ENCODE data around the gene SYTL5. TPM values are rescaled to one million over a fixed set of nuclear protein-coding genes. Genes with fewer than 3 reads are reported as not detected.

Gene SYTL5
- total and polyA plus RNA-seq, 4 donors, result 0.83 to 8.4 (median 1.5) TPM

GRCh38 chrX:37993176-37993575 lies 13.2 kb upstream of the SYTL5 start:
- no peak for ATAC-seq (ENCODE audit: insufficient read depth, low FRiP score)
- 91 to 94% methylated on average over 3 of the region's 3 CpGs for WGBS, 2 donors
- peaks cover 0 to 4% (median 0%) of the 10 kb centered on the region in 4 donors for H3K9me3 ChIP-seq (ENCODE audit: control insufficient read depth in 4 of 4, insufficient read depth in 3 of 4, low read length in 3 of 4)

GRCh38 chrX:37993837-37994619 lies 12.3 kb upstream of the SYTL5 start:
- Histone ChIP-seq H3K9me3 (ENCODE audit: control insufficient read depth in 4 of 4, insufficient read depth in 3 of 4, low read length in 3 of 4) (peaks cover 0 to 4% (median 0%) of the 10 kb centered on the region in 4 donors), H3K27me3 (ENCODE audit: control insufficient read depth in 3 of 3, insufficient read depth in 3 of 3, low read length in 2 of 3) (peaks cover 0 to 5% (median 0%) of the 10 kb centered on the region in 3 donors), H3K4me3 (no peak overlapping the region), H3K36me3 (ENCODE audit: control insufficient read depth in 4 of 4, insufficient read depth in 4 of 4, low read length in 4 of 4) (no peaks in the 10 kb centered on the region), H3K4me1 (ENCODE audit: control insufficient read depth in 5 of 5, insufficient read depth in 5 of 5, low read length in 5 of 5) (no peaks in the 10 kb centered on the region), H3K9ac (ENCODE audit: insufficient read depth in 1 of 2, low read length in 2 of 2) (no peak overlapping the region), H3K27ac (ENCODE audit: low read depth in 1 of 2, low read length in 1 of 2) (no peak overlapping the region)
- DNase-seq (peak; percentile 18 to 71 (median 20)), ATAC-seq (ENCODE audit: insufficient read depth, low FRiP score) (no peak)
- no peak for TF ChIP-seq CTCF (IDR thresholded peaks at IDR 0.05; ENCODE audit: control extremely low read depth, extremely low read depth)
- 65 to 79% methylated on average over 7 of the region's 7 CpGs for WGBS, 2 donors

More at GRCh38 chrX:37993176-37993575, 13.2 kb upstream of the SYTL5 start:
- Histone ChIP-seq H3K27ac (ENCODE audit: low read depth in 1 of 2, low read length in 1 of 2) (no peak overlapping the region), H3K9ac (ENCODE audit: insufficient read depth in 1 of 2, low read length in 2 of 2) (no peak overlapping the region), H3K27me3 (ENCODE audit: control insufficient read depth in 3 of 3, insufficient read depth in 3 of 3, low read length in 2 of 3) (peaks cover 0 to 5% (median under 1%) of the 10 kb centered on the region in 3 donors), H3K4me3 (no peak overlapping the region), H3K4me1 (ENCODE audit: control insufficient read depth in 5 of 5, insufficient read depth in 5 of 5, low read length in 5 of 5) (no peaks in the 10 kb centered on the region), H3K36me3 (ENCODE audit: control insufficient read depth in 4 of 4, insufficient read depth in 4 of 4, low read length in 4 of 4) (no peaks in the 10 kb centered on the region)
- TF ChIP-seq CTCF (IDR thresholded peaks at IDR 0.05; ENCODE audit: control extremely low read depth, extremely low read depth), result no peak
- DNase-seq, result no peak

GRCh38 chrX:37995428-37995827 lies 10.9 kb upstream of the SYTL5 start:
- WGBS, 2 donors, result 67 to 86% methylated on average over 1 of the region's 1 CpG
- Histone ChIP-seq H3K27me3 (ENCODE audit: control insufficient read depth in 3 of 3, insufficient read depth in 3 of 3, low read length in 2 of 3) (peaks cover 3 to 5% (median 4%) of the 10 kb centered on the region in 3 donors), H3K4me1 (ENCODE audit: control insufficient read depth in 5 of 5, insufficient read depth in 5 of 5, low read length in 5 of 5) (no peaks in the 10 kb centered on the region), H3K4me3 (no peak overlapping the region), H3K27ac (ENCODE audit: low read depth in 1 of 2, low read length in 1 of 2) (no peak overlapping the region), H3K36me3 (ENCODE audit: control insufficient read depth in 4 of 4, insufficient read depth in 4 of 4, low read length in 4 of 4) (no peaks in the 10 kb centered on the region), H3K9me3 (ENCODE audit: control insufficient read depth in 4 of 4, insufficient read depth in 3 of 4, low read length in 3 of 4) (peaks cover 0 to 4% (median 0%) of the 10 kb centered on the region in 4 donors), H3K9ac (ENCODE audit: insufficient read depth in 1 of 2, low read length in 2 of 2) (no peak overlapping the region)
- DNase-seq (no peak), ATAC-seq (ENCODE audit: insufficient read depth, low FRiP score) (no peak)
- no peak for TF ChIP-seq CTCF (IDR thresholded peaks at IDR 0.05; ENCODE audit: control extremely low read depth, extremely low read depth)
